Effector memory CD4-positive, alpha-beta T cell (primary cell): ENCODE data around the gene TXK.

Experiments used
- DNase-seq, 3 donors: peaks; one replicate each; pipeline ENCODE4 v3.0.0-alpha.2; 2020
- H3K27ac ChIP-seq: 2 replicates; pipeline ENCODE4 v1.7.0; 2013; ENCODE audit warnings: mild to moderate bottlenecking, low read length, moderate library complexity; ENCODE audit not compliant: insufficient read depth, poor library complexity, severe bottlenecking
- H3K27me3 ChIP-seq: replicated peaks from 2 replicates; pipeline ENCODE4 v1.7.0; 2013; ENCODE audit warnings: mild to moderate bottlenecking, low read length; ENCODE audit not compliant: insufficient read depth, control insufficient read depth, poor library complexity, severe bottlenecking
- H3K36me3 ChIP-seq: 2 replicates; pipeline ENCODE4 v1.7.0; 2013; ENCODE audit warnings: mild to moderate bottlenecking, low read length, moderate library complexity; ENCODE audit not compliant: control insufficient read depth, insufficient read depth
- H3K4me1 ChIP-seq: 2 replicates; pipeline ENCODE4 v1.7.0; 2013; ENCODE audit warnings: low read length, mild to moderate bottlenecking; ENCODE audit not compliant: control insufficient read depth, insufficient read depth, poor library complexity, severe bottlenecking
- H3K4me3 ChIP-seq: 2 replicates; pipeline ENCODE4 v1.7.0; 2013; ENCODE audit warnings: low read length, low read depth, mild to moderate bottlenecking; ENCODE audit not compliant: insufficient read depth, poor library complexity, severe bottlenecking
- H3K9me3 ChIP-seq: 2 replicates; pipeline ENCODE4 v1.7.0; 2013; ENCODE audit warnings: mild to moderate bottlenecking, low read length, moderate library complexity; ENCODE audit not compliant: control insufficient read depth

The TXK gene

GRCh38 chr4:48032721-48033120 is 101.3 kb downstream of the TXK start:
- Histone ChIP-seq H3K4me1 (no peaks in the 10 kb centered on the region), H3K4me3 (no peak overlapping the region), H3K36me3 (no peaks in the 10 kb centered on the region), H3K9me3 (no peaks in the 10 kb centered on the region), H3K27me3 (no peaks in the 10 kb centered on the region), H3K27ac (no peak overlapping the region)
- DNase-seq = no peak

- Histone ChIP-seq H3K4me3 (no peak overlapping the region), H3K36me3 (no peaks in the 10 kb centered on the region), H3K27me3 (no peaks in the 10 kb centered on the region), H3K9me3 (no peaks in the 10 kb centered on the region), H3K27ac (no peak overlapping the region), H3K4me1 (no peaks in the 10 kb centered on the region)
- no peak for DNase-seq
These were observed 102.1 kb downstream of the TXK start for GRCh38 chr4:48031802-48032525.

- H3K36me3 ChIP-seq = no peaks in the 10 kb centered on the region
- no peaks in the 10 kb centered on the region for H3K9me3 ChIP-seq
- H3K27me3 ChIP-seq = no peaks in the 10 kb centered on the region
- H3K4me1 ChIP-seq = no peaks in the 10 kb centered on the region
- DNase-seq = no peak
- H3K27ac ChIP-seq = no peak overlapping the region
- H3K4me3 ChIP-seq = no peak overlapping the region
These were observed 103.6 kb downstream of the TXK start for GRCh38 chr4:48030470-48030869.

GRCh38 chr4:48028696-48029095 is 105.4 kb downstream of the TXK start:
- H3K36me3 ChIP-seq = no peaks in the 10 kb centered on the region
- no peaks in the 10 kb centered on the region for H3K4me1 ChIP-seq
- H3K4me3 ChIP-seq = no peak overlapping the region
- no peaks in the 10 kb centered on the region for H3K9me3 ChIP-seq
- DNase-seq = no peak
- no peak overlapping the region for H3K27ac ChIP-seq
- H3K27me3 ChIP-seq = no peaks in the 10 kb centered on the region

- no peaks in the 10 kb centered on the region for H3K36me3 ChIP-seq
- no peaks in the 10 kb centered on the region for H3K4me1 ChIP-seq
- no peak overlapping the region for H3K27ac ChIP-seq
- no peak overlapping the region for H3K4me3 ChIP-seq
- no peaks in the 10 kb centered on the region for H3K9me3 ChIP-seq
- no peak for DNase-seq
- no peaks in the 10 kb centered on the region for H3K27me3 ChIP-seq
These were observed 106.4 kb downstream of the TXK start for GRCh38 chr4:48027653-48028052.

GRCh38 chr4:48025005-48025404 is 109.0 kb downstream of the TXK start:
- Histone ChIP-seq H3K9me3 (no peaks in the 10 kb centered on the region), H3K4me1 (no peaks in the 10 kb centered on the region), H3K4me3 (no peak overlapping the region), H3K27ac (no peak overlapping the region), H3K27me3 (no peaks in the 10 kb centered on the region), H3K36me3 (no peaks in the 10 kb centered on the region)
- no peak for DNase-seq

GRCh38 chr4:48024522-48024921 is 109.5 kb downstream of the TXK start:
- no peak overlapping the region for H3K27ac ChIP-seq
- H3K4me1 ChIP-seq = no peaks in the 10 kb centered on the region
- no peak for DNase-seq
- no peaks in the 10 kb centered on the region for H3K27me3 ChIP-seq
- H3K9me3 ChIP-seq = no peaks in the 10 kb centered on the region
- H3K4me3 ChIP-seq = no peak overlapping the region
- H3K36me3 ChIP-seq = no peaks in the 10 kb centered on the region

GRCh38 chr4:48022192-48022799 is 111.8 kb downstream of the TXK start:
- H3K4me3 ChIP-seq = no peak overlapping the region
- H3K9me3 ChIP-seq = no peaks in the 10 kb centered on the region
- H3K36me3 ChIP-seq = no peaks in the 10 kb centered on the region
- H3K4me1 ChIP-seq = peaks cover 2% of the 10 kb centered on the region
- no peak overlapping the region for H3K27ac ChIP-seq
- no peaks in the 10 kb centered on the region for H3K27me3 ChIP-seq
- no peak for DNase-seq

GRCh38 chr4:48021100-48021499 is 113.0 kb downstream of the TXK start:
- Histone ChIP-seq H3K27me3 (no peaks in the 10 kb centered on the region), H3K4me3 (no peak overlapping the region), H3K9me3 (no peaks in the 10 kb centered on the region), H3K4me1 (peaks cover 9% of the 10 kb centered on the region), H3K36me3 (no peaks in the 10 kb centered on the region), H3K27ac (no peak overlapping the region)
- DNase-seq = no peak

- Histone ChIP-seq H3K27me3 (no peaks in the 10 kb centered on the region), H3K4me3 (no peak overlapping the region), H3K9me3 (no peaks in the 10 kb centered on the region), H3K4me1 (peaks cover 13% of the 10 kb centered on the region), H3K36me3 (no peaks in the 10 kb centered on the region), H3K27ac (no peak overlapping the region)
- no peak for DNase-seq
These were observed 115.9 kb downstream of the TXK start for GRCh38 chr4:48018112-48018511.
